K562 (cell line): Measurements from ENCODE around the gene DMRT2. TPM values are rescaled to one million over a fixed set of nuclear protein-coding genes. Genes with fewer than 3 reads are reported as not detected.

ENCODE experiments used
- ATAC-seq: fragments of 200-7000 bp; cut with Tn5 transposase; 3 replicates; pipeline ENCODE4 v1.9.1; 2020; ENCODE audit warnings: moderate library complexity
- BruUV-seq: library from RNA; stranded (reverse); fragments of 400-500 nt; replicated peaks from 2 replicates; lab custom pipeline; 2021; lab: Mats Ljungman, UMichigan
- CTCF ChIA-PET: fragments of 300-600 bp; formaldehyde crosslinking; extraction: SDS; loops from one replicate; lab custom pipeline; 2021; ENCODE audit warnings: low intra/inter-chr PET ratio; lab: Yijun Ruan, JAX
- POLR2A ChIA-PET: fragments of 300-600, 350-650 bp; sonication (Branson Sonifier 250); formaldehyde crosslinking; extraction: SDS; loops from one replicate; lab custom pipeline; 2021; ENCODE audit warnings: antibody characterized with exemption, inconsistent platforms; lab: Yijun Ruan, JAX
- DNase-seq, 4 experiments: peaks; one replicate each; pipeline versions ENCODE4 v3.0.0 to v3.0.0-alpha.2; 2011 to 2018; ENCODE audit warnings: low spot score in 3 of 4, mixed read lengths in 3 of 4; ENCODE audit errors: extremely low read depth in 1 of 4
- FAIRE-seq: peaks from 2 replicates; lab custom pipeline; 2011; peaks lifted over from hg19 to GRCh38; lab: Jason Lieb, UNC
- H2AFZ ChIP-seq: 2 replicates; pipeline ENCODE4 v1.6.0; 2011; ENCODE audit warnings: low read depth, low read length, control low read depth, inconsistent platforms
- H3K27ac ChIP-seq: fragments of 200-600 bp; 3 replicates; pipeline ENCODE4 v1.8.0; 2011; ENCODE audit warnings: low read depth, mild to moderate bottlenecking, control low read depth, inconsistent platforms, low read length, moderate library complexity, mixed read lengths; ENCODE audit errors: extremely low read depth
- H3K27me3 ChIP-seq, 2 experiments: fragments of 300-600 bp in 1 of 2; 2 replicates in 1 of 2; 3 replicates in 1 of 2; pipeline versions ENCODE4 v1.6.0 to v1.8.0; 2011; ENCODE audit warnings: inconsistent platforms in 2 of 2, low read length in 2 of 2, mild to moderate bottlenecking in 1 of 2, mixed read lengths in 1 of 2, moderate library complexity in 1 of 2; ENCODE audit not compliant: control insufficient read depth in 2 of 2, insufficient read depth in 2 of 2
- H3K36me3 ChIP-seq: fragments of 300-600 bp; 3 replicates; pipeline ENCODE4 v1.8.0; 2011; ENCODE audit warnings: mild to moderate bottlenecking, low read length, inconsistent platforms; ENCODE audit not compliant: control insufficient read depth, insufficient read depth
- H3K4me1 ChIP-seq, 2 experiments: fragments of 200-600 bp in 1 of 2; replicated peaks in 1 of 2; 2 replicates in 1 of 2; 3 replicates in 1 of 2; pipeline versions ENCODE4 v1.5.1 to v1.8.0; 2011; ENCODE audit warnings: inconsistent platforms in 2 of 2, low read length in 2 of 2, mild to moderate bottlenecking in 1 of 2, mixed read lengths in 1 of 2, moderate library complexity in 1 of 2; ENCODE audit not compliant: control insufficient read depth in 2 of 2, insufficient read depth in 2 of 2
- H3K4me2 ChIP-seq: 2 replicates; pipeline ENCODE4 v1.6.1; 2011; ENCODE audit warnings: low read length, control low read depth, inconsistent platforms, mixed read lengths; ENCODE audit not compliant: insufficient read depth
- H3K4me3 ChIP-seq: fragments of 200-600 bp; sonication (generic), shearing (Covaris generic); 2 replicates; pipeline ENCODE4 v1.5.1; 2016; ENCODE audit warnings: control low read depth, inconsistent platforms
- H3K79me2 ChIP-seq: fragments of 200-600 bp; 3 replicates; pipeline ENCODE4 v1.8.0; 2011; ENCODE audit warnings: low read length, inconsistent platforms; ENCODE audit not compliant: control insufficient read depth, insufficient read depth
- H3K9ac ChIP-seq, 2 experiments: 2 replicates each; pipeline versions ENCODE4 v1.6.0 to v1.6.1; 2011; ENCODE audit warnings: low read depth in 2 of 2, low read length in 2 of 2, control low read depth in 1 of 2, inconsistent platforms in 1 of 2, mild to moderate bottlenecking in 1 of 2, mixed read lengths in 1 of 2; ENCODE audit not compliant: insufficient read depth in 1 of 2
- H3K9me1 ChIP-seq: one replicate; pipeline ENCODE4 v1.6.0; 2011; ENCODE audit warnings: inconsistent platforms, mild to moderate bottlenecking, low read length, moderate library complexity; ENCODE audit not compliant: control insufficient read depth, insufficient read depth
- H3K9me3 ChIP-seq: replicated peaks from 2 replicates; pipeline ENCODE4 v1.5.1; 2011; ENCODE audit warnings: low read depth, low read length, inconsistent platforms; ENCODE audit not compliant: control insufficient read depth, insufficient read depth
- H4K20me1 ChIP-seq: replicated peaks from 2 replicates; pipeline ENCODE4 v1.6.1; 2011; ENCODE audit warnings: low read length, inconsistent platforms, mixed read lengths; ENCODE audit not compliant: control insufficient read depth, insufficient read depth
- ASH1L ChIP-seq: fragments of 450-650 bp; IDR thresholded peaks from 2 replicates; pipeline ENCODE4 v1.6.1; 2018; ENCODE audit warnings: borderline replicate concordance, mild to moderate bottlenecking, low read depth; ENCODE audit not compliant: partially characterized antibody
- BRF1 ChIP-seq: IDR thresholded peaks from 3 replicates; pipeline ENCODE4 v1.6.1; 2011; ENCODE audit warnings: borderline replicate concordance, mild to moderate bottlenecking; ENCODE audit not compliant: insufficient read length; ENCODE audit errors: extremely low read depth
- CBX1 ChIP-seq: sonication (generic); IDR thresholded peaks from 2 replicates; pipeline ENCODE4 v1.6.1; 2016; ENCODE audit warnings: antibody characterized with exemption, low read depth, mild to moderate bottlenecking
- HSF4 ChIP-seq: fragments of 250-450 bp; sonication (Bioruptor Pico); IDR thresholded peaks from 2 replicates; pipeline ENCODE4 v2.1.2; 2022; ENCODE audit warnings: mild to moderate bottlenecking, moderate library complexity, borderline replicate concordance
- NONO ChIP-seq, 2 experiments: fragments of 200-400 bp in 1 of 2; fragments of 450-650 bp in 1 of 2; formaldehyde crosslinking in 1 of 2; IDR thresholded peaks; 2 replicates each; pipeline ENCODE4 v1.6.1; 2017; ENCODE audit warnings: low read depth in 2 of 2, mild to moderate bottlenecking in 2 of 2, moderate library complexity in 2 of 2, low read length in 1 of 2
- SAP30 ChIP-seq: fragments of 200-600 bp; sonication (generic); IDR thresholded peaks from 2 replicates; pipeline ENCODE4 v1.6.1; 2012; ENCODE audit warnings: borderline replicate concordance, low read depth, mild to moderate bottlenecking, moderate library complexity, low read length, control low read depth, inconsistent platforms; ENCODE audit not compliant: insufficient read depth, poor library complexity, severe bottlenecking
- TAL1 ChIP-seq: fragments of 450-650 bp; IDR thresholded peaks from 2 replicates; pipeline ENCODE4 v1.6.1; 2016; ENCODE audit warnings: mild to moderate bottlenecking
- ZNF165 ChIP-seq: fragments of 250-450 bp; sonication (Bioruptor Pico); IDR thresholded peaks from 2 replicates; pipeline ENCODE4 v1.4.0; 2020; ENCODE audit warnings: borderline replicate concordance
- ZNF23 ChIP-seq: fragments of 250-450 bp; sonication (Bioruptor Pico); IDR thresholded peaks from 2 replicates; pipeline ENCODE4 v1.4.0; 2020; ENCODE audit warnings: mild to moderate bottlenecking
- WGBS: fragments of 100-300 bp; shearing (Covaris generic); methylation state at CpG from one replicate; pipeline ENCODE4 v1.1.6; 2016; ENCODE audit warnings: low coverage, mixed read lengths; ENCODE audit not compliant: insufficient coverage; ENCODE audit errors: missing lambda C conversion rate; 5-methylcytosine and 5-hydroxymethylcytosine counted together
- in situ Hi-C: fragments of 300-500 bp; cut with MboI; formaldehyde crosslinking; loops from 4 replicates; pipeline ENCODE4 v1.15.0; 2018; ENCODE audit warnings: inconsistent platforms, mixed read lengths
- intact Hi-C: fragments of 100-400 bp; cut with micrococcal nuclease; formaldehyde crosslinking; loops from 2 replicates; pipeline ENCODE4 v1.14.2; 2022
- polyA plus RNA-seq, 8 experiments: library from polyadenylated mRNA; depleted of rRNA in 4 of 8; stranded (reverse) in 5 of 8; unstranded in 3 of 8; fragments of >200 nt; fragmentation: Nextera tagmentation in 2 of 8; fragmentation: Illumina TruSeq in 1 of 8; extraction: Ambion mirVana in 2 of 8; extraction: Trizol in 1 of 8; gene quantifications; 2 replicates each; pipeline versions ENCODE4 v1.2.1 to v1.2.3, GENCODE V29; 2011 to 2014; ENCODE audit warnings: inconsistent platforms in 1 of 8, missing spikeins in 1 of 8
- total RNA-seq, 7 experiments: library from RNA; depleted of rRNA in 6 of 7; stranded (reverse); fragments of >200 nt in 6 of 7; fragmentation: Illumina TruSeq in 2 of 7; extraction: Trizol in 2 of 7; gene quantifications; 2 replicates each; pipeline versions ENCODE4 v1.2.1 to v1.2.3, GENCODE V29; 2011 to 2021; ENCODE audit warnings: low replicate concordance in 1 of 7
- TF ChIP-seq, protein P1 (sequence below): fragments of 450-650 bp; formaldehyde crosslinking; IDR thresholded peaks from 2 replicates; pipeline ENCODE4 v1.4.0; 2020; ENCODE audit warnings: mild to moderate bottlenecking, moderate library complexity
- TF ChIP-seq, protein P2 (sequence below): fragments of 450-650 bp; conservative IDR thresholded peaks from 2 replicates; pipeline ENCODE4 v1.6.1; 2016; ENCODE audit warnings: missing genetic modification characterization, low read depth, mild to moderate bottlenecking, control low read depth, missing compliant biosample characterization
- TF ChIP-seq, protein P3 (sequence below): IDR thresholded peaks from 2 replicates; pipeline ENCODE4 v1.6.1; 2012; ENCODE audit warnings: low read depth, low read length, improper control_type of control experiment, borderline replicate concordance
- TF ChIP-seq, protein P4 (sequence below): fragments of 250-450 bp; sonication (Bioruptor Pico); IDR thresholded peaks from 2 replicates; pipeline ENCODE4 v1.4.0; 2020; ENCODE audit warnings: mild to moderate bottlenecking, moderate library complexity

DMRT2 gene
- total and polyA plus RNA-seq, 9 of the 15 experiments (the other 6 are each of a cell fraction or from before 2014, with no cell fraction given) = not detected

DNA sequence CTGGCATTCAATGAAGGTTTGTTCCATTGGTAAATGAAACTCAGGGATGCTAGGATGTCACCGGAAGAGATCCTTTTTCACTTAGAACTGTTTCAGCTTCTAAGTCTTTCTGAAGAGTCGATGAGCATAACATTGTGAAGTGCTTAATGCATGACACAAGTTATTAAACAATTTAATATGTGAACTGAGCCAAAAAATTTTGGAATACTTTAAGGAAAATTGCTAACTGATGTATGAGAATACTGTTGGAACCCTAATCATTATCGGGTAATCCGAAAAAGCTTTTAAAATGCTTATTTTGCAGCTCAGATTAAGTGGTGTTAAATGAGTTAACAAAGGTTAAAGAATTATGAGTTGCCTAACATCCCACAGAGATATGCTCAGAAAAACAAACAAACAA lies 34.9 kb downstream of the DMRT2 start:
- BruUV-seq = no TSS peak
- FAIRE-seq (no peak), DNase-seq (no peak), ATAC-seq (no peak)
- H3K9ac ChIP-seq = no peak overlapping the region
- TF ChIP-seq, protein P1, sequence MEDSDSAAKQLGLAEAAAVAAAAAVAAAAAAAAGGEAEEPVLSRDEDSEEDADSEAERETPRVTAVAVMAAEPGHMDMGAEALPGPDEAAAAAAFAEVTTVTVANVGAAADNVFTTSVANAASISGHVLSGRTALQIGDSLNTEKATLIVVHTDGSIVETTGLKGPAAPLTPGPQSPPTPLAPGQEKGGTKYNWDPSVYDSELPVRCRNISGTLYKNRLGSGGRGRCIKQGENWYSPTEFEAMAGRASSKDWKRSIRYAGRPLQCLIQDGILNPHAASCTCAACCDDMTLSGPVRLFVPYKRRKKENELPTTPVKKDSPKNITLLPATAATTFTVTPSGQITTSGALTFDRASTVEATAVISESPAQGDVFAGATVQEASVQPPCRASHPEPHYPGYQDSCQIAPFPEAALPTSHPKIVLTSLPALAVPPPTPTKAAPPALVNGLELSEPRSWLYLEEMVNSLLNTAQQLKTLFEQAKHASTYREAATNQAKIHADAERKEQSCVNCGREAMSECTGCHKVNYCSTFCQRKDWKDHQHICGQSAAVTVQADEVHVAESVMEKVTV (CRISPR knock-in tag) = no peak
- TF ChIP-seq ASH1L (no peak), ZNF165 (CRISPR knock-in tag) (no peak), HSF4 (CRISPR knock-in tag) (no peak), SAP30 (no peak), TAL1 (no peak), ZNF23 (no peak), NONO (IDR thresholded peaks at IDR 0.05; ENCODE audit: low read depth in 2 of 2, low read length in 1 of 2) (no peak), BRF1 (no peak), CBX1 (no peak)
- TF ChIP-seq, protein P2, sequence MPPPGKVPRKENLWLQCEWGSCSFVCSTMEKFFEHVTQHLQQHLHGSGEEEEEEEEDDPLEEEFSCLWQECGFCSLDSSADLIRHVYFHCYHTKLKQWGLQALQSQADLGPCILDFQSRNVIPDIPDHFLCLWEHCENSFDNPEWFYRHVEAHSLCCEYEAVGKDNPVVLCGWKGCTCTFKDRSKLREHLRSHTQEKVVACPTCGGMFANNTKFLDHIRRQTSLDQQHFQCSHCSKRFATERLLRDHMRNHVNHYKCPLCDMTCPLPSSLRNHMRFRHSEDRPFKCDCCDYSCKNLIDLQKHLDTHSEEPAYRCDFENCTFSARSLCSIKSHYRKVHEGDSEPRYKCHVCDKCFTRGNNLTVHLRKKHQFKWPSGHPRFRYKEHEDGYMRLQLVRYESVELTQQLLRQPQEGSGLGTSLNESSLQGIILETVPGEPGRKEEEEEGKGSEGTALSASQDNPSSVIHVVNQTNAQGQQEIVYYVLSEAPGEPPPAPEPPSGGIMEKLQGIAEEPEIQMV (tag) = no peak
- TF ChIP-seq, protein P3, sequence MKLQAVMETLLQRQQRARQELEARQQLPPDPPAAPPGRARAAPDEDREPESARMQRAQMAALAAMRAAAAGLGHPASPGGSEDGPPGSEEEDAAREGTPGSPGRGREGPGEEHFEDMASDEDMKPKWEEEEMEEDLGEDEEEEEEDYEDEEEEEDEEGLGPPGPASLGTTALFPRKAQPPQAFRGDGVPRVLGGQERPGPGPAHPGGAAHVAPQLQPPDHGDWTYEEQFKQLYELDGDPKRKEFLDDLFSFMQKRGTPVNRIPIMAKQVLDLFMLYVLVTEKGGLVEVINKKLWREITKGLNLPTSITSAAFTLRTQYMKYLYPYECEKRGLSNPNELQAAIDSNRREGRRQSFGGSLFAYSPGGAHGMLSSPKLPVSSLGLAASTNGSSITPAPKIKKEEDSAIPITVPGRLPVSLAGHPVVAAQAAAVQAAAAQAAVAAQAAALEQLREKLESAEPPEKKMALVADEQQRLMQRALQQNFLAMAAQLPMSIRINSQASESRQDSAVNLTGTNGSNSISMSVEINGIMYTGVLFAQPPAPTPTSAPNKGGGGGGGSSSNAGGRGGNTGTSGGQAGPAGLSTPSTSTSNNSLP = no peak
- TF ChIP-seq, protein P4, sequence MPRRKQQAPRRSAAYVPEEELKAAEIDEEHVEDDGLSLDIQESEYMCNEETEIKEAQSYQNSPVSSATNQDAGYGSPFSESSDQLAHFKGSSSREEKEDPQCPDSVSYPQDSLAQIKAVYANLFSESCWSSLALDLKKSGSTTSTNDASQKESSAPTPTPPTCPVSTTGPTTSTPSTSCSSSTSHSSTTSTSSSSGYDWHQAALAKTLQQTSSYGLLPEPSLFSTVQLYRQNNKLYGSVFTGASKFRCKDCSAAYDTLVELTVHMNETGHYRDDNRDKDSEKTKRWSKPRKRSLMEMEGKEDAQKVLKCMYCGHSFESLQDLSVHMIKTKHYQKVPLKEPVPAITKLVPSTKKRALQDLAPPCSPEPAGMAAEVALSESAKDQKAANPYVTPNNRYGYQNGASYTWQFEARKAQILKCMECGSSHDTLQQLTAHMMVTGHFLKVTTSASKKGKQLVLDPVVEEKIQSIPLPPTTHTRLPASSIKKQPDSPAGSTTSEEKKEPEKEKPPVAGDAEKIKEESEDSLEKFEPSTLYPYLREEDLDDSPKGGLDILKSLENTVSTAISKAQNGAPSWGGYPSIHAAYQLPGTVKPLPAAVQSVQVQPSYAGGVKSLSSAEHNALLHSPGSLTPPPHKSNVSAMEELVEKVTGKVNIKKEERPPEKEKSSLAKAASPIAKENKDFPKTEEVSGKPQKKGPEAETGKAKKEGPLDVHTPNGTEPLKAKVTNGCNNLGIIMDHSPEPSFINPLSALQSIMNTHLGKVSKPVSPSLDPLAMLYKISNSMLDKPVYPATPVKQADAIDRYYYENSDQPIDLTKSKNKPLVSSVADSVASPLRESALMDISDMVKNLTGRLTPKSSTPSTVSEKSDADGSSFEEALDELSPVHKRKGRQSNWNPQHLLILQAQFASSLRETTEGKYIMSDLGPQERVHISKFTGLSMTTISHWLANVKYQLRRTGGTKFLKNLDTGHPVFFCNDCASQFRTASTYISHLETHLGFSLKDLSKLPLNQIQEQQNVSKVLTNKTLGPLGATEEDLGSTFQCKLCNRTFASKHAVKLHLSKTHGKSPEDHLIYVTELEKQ (CRISPR knock-in tag) = no peak
- no peaks in the 10 kb centered on the region for H3K9me3 ChIP-seq
- H3K27me3 ChIP-seq = no peaks in the 10 kb centered on the region
- no peak overlapping the region for H3K4me2 ChIP-seq
- H3K27ac ChIP-seq = no peak overlapping the region
- H4K20me1 ChIP-seq = no peaks in the 10 kb centered on the region
- H2AFZ ChIP-seq = no peak overlapping the region
- no peaks in the 10 kb centered on the region for H3K36me3 ChIP-seq
- CTCF ChIA-PET = no interaction called here
- no peak overlapping the region for H3K4me3 ChIP-seq
- 0% methylated on average over 4 of the region's 4 CpGs for WGBS
- in situ Hi-C loops = no loop called here
- no peaks in the 10 kb centered on the region for H3K79me2 ChIP-seq
- POLR2A ChIA-PET = no interaction called here
- intact Hi-C loops = no loop called here
- no peaks in the 10 kb centered on the region for H3K4me1 ChIP-seq
- H3K9me1 ChIP-seq = no peaks in the 10 kb centered on the region
